ENCODE measurements around the gene HDAC11.

GRCh38 chr3:13544293-13544831 is 64.3 kb downstream of the HDAC11 start:
- no peak for TF ChIP-seq POLR2A (IDR thresholded peaks at IDR 0.05; ENCODE audit: low read depth, low read length)
- no peak for TF ChIP-seq TAF1 (IDR thresholded peaks at IDR 0.05; ENCODE audit: borderline replicate concordance, low read depth, low read length)

Measured in GM12892 (cell line).